NCI-H146 treated with DMSO at 0.1 percent for 48 hours (cell line): Measurements from ENCODE around the gene EVL.

Source experiments
- DNase-seq: peaks from one replicate; lab custom pipeline; 2025; ENCODE audit not compliant: unreplicated experiment; lab: John Stamatoyannopoulos, UW

EVL gene

DNA sequence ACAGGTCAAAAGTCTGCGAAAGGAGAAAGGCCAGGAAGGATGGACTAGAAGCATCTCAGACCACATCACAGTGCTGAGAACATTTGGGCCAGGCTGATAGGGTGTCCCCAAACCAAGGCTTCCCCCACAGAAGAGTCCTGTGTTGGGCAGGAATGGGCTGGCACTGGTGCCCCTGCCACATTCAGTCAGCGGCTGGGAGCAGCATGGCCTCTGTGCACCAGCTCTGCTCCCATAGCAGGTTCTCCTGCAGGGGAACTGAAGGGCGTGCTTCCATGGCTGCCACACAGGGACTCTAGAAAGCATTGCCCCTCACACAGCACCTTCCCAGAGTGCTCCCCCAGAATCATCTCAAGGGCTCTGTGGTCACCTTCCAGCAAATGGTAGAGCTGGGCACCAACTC is 17.5 kb downstream of the EVL start:
- no peak for DNase-seq

DNA sequence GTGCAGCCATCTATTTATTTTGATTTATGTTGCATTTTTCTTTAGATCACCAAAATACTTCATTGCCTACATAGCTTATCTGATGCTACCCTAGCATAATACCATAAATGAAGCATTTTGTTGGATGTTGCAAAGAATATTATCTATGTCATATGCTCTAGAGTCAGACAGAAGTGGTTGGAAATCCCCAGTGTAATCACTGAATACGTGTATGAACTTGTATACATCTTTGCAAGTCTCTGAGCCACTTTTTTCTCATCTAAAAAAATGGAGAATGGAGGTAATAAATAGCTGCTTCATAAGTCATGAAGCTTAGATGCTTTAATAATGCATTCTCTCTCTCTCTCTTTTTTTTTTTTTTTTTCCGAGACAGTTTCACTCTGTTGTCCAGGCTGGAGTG is 18.5 kb downstream of the EVL start:
- DNase-seq, result no peak

GRCh38 chr14:100084591-100084990 is 19.4 kb downstream of the EVL start:
- no peak for DNase-seq

GRCh38 chr14:100085462-100085861 is 20.2 kb downstream of the EVL start:
- DNase-seq, result no peak

GRCh38 chr14:100086361-100086760 is 21.1 kb downstream of the EVL start:
- DNase-seq, result no peak

GRCh38 chr14:100088226-100088625 is 23.0 kb downstream of the EVL start:
- DNase-seq, result no peak

GRCh38 chr14:100091386-100091785 is 26.2 kb downstream of the EVL start:
- no peak for DNase-seq

GRCh38 chr14:100092832-100093231 is 27.6 kb downstream of the EVL start:
- DNase-seq, result no peak

DNA sequence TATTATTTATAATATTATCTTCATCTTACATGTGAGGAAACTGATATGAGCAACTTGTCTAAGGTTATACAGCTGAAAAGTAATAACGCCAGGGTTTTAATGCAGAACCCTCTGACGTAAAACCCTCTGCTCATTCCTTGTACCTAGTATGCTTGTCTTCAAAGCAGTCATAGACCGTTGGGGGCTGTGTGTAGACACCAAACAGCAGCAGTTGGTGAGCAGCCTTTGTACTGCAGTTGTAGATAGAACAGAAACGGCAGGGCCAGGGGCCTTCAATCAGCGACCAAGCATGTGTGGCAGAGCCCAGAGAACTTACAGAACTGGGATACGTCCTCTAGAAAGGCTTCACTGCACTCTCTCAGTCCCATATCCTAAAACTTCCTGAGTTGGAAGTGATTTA is 28.1 kb downstream of the EVL start:
- DNase-seq, result no peak

- no peak for DNase-seq
Measured at GRCh38 chr14:100096656-100097055, 31.4 kb downstream of the EVL start.

GRCh38 chr14:100098171-100098570 is 32.9 kb downstream of the EVL start:
- no peak for DNase-seq

DNA sequence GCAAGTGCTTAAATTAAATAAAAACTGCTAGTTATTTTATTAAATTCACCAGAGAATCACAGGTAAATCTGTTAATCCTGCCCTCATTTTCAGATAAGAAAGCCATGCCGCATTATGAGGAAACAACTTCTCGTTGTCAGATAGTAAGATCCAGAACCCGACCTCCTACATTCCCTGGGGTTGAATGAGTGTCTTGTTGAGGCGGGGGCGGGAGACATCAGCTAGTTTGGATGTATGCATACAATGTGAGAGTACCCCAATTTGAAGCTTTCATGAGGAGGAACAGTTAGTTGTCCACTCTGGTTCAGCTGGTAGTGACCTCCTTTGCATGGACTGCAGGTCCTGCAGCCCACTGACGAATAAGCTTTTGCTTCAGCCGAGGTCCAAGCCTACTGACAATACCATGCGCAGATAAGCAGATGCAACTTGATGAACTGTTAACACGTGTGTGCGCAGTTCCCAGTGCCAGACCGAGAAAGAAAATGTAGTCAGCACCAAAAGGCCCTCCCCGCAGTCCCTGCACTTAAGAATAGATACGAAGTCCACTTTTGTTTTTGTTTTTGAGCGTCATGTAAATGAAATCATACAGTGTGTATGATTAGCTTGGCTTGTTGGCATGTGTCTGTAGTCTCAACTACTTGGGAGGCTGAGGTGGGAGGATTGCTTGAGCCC is 34.9 kb downstream of the EVL start:
- DNase-seq, result no peak

DNA sequence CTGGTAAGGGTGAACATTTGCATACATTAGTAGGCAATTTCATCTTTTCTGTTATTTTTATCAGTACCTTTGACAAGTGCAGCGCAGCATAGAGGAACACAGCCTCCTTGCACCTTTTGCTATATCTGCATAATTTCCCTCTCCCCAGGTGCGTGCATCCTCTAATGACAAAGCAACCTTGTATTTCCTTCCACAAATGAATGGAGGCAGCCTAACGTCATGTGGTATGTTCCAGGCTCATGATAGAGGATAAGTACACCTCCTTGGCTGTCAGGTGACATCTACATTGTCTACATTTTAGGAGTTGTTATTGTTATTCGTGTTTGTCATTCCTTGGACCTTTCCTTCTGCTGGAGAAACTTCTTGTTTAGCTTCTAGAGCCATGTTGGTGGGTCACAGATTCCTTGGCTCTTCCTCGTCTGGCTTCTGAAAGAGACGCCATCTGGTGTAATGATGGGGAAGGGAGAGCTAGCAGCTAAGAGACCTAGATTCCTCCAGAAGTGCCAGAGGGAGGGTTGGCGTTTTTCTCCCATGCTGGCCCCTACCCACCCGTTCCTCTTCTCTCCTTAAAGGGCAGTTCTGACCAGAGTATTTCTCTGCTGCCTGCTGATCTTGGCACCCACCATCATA is 37.0 kb downstream of the EVL start:
- no peak for DNase-seq

DNA sequence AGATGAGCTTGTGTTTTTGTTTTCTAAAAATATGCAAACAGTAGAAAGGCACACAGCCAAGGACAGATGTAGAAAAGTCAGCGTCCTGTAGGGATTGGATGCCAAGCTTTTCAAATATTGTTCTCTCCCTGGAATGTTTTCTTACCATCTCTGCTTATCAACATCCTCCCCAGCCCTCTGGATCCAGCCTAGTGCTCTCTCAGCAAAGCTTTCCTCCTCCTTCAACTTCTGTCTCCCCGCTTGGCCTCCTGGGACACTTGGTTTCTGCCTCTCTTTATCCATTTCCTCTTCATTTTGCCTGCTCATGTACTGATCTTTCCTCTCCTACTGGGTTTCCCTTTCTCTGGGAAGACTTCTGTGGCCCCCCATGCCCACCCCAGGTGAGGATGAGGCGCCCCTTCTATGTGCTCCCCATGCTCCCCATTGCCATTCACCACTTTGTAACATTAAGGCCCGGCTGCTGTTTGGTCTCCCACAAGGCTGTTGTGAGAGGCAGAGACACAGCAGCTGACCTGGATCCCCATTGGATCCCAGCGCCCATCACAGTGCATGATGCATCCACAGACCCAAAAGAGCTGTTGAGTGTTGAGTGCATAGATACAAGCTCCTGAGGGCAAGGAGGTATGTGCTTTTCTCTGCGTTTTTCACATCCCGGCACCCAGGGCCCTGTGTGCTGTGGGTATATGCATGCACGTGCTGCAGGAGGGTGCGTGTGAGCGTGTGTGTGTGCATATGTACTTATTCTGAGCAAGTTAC is 38.2 kb downstream of the EVL start:
- no peak for DNase-seq

GRCh38 chr14:100104006-100104352 is 38.8 kb downstream of the EVL start:
- DNase-seq, result no peak

DNA sequence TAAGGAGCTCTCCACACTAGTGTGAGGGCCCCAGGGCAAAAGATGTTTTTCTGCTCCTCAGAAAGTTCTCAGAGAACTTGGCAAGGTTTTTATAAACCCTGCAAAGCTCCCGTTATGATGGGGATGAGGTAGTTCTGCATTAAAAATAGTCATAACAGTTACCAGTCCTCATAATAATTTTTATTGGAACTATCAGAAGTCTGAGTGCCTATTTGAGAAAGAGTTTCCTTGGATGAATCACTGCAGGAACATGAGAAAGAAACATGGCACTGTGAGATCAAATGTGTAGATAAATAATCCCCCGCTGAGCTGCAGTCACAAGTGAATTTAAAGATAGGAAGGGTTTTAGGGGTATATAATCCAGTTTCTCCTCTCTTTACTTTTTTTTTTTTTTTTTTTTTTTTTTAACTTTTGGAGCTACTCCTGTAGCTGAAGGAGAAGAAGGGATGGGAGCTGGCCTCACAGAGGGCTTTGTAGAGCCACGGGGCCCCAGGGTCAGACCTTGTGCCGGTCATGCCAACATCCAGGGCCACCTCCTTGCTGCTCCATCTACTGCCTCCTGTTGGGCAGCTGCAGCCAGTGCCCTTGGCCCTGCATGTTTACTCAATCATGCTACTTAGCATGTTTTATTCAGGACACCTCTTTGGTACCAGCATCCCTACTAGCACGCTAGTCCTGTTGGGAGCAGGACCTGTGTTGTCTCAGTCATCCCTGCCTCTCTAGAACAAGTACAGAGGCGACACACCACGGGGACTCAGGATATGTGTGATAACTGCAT is 39.5 kb downstream of the EVL start:
- no peak for DNase-seq

GRCh38 chr14:100105357-100106169 is 40.3 kb downstream of the EVL start:
- no peak for DNase-seq

DNA sequence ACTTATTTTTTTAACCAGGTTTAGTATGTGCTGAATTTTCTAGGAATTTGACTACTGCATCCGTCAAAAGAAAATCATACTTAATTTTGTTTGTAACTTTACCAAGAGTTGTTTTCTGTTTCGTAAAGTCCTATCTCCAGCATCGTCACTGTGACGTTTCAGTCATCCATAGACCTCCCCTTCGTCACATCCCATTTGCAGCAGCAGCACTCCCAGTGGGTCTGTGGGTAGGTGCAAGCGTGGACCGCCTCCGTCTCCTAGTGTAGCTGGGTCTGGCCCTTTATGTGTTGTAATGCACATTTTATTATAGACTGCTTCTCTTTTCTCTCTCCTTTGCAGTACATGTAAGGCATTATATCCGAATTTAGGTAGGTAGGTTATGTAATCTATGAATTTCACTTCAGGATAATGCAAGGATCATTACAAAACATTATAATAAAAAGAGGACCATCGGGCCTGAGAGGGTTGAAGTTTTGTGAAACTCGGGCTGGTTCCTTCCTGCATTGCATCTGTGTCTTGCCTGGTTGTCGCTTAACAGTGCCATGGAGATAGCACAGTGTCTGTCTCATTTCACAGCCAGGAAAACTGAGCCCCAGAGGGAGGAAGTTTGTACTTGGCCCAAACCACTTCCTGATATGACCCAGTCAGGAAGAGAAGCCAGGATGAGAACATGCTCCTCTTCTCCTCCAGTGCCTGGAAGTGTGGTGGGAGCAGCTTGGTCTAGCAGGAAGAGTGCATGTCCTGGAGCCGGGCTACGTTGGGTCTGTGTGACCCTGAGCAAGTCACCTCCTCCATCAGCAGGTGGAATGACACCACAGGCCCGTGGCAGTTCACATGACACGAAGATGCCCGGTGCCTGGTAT is 41.3 kb downstream of the EVL start:
- DNase-seq, result no peak

GRCh38 chr14:100107236-100107635 is 42.0 kb downstream of the EVL start:
- DNase-seq, result no peak
